ENCODE data around the gene CEP55.
A peak's percentile ranks its signal among the peaks of the same experiment; 100 is the strongest.

Gene CEP55

DNA sequence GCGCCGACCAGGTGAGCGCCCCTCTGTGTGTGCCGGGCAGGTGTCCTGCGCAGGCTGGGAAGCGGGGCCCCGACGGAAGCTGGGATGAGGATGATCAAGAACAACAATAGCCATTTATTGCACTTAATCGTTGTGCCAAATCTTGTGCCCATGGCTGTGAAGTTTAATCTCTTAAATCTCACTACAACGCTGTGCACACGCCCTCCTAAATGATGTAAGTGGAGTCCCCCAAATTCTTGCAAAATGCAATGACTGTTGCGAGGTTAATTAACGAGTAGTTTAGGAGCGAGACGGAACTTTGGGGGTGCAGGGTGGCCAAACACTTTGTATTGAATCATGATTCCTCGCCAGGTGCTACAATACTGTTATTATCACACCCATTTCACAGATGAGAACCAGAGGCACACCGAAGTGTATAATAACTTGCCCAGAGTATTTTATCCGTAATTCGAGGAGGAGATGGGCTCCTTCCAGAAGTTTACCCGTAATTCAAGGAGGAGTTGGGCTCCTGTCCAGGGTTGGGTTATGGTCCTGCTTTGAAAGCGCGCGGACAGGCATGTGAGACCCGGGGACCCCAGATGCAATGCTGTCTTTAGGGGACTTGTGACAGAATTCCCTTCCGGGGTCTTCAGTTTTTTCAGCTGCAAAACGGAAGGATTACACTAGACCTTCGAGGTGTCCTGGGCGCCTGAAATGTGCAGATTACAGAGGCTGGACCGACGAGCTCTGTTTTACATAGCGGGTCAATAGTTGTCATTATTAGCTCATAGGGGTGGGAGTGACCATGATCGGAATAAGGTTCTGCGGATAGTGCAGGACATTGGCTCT is 71.1 kb downstream of the CEP55 start:
- no peak for DNase-seq

- no peak for DNase-seq
These were observed 71.6 kb downstream of the CEP55 start for GRCh38 chr10:93568105-93568390.

GRCh38 chr10:93570383-93570782 is 74.0 kb downstream of the CEP55 start:
- no peak for DNase-seq

DNA sequence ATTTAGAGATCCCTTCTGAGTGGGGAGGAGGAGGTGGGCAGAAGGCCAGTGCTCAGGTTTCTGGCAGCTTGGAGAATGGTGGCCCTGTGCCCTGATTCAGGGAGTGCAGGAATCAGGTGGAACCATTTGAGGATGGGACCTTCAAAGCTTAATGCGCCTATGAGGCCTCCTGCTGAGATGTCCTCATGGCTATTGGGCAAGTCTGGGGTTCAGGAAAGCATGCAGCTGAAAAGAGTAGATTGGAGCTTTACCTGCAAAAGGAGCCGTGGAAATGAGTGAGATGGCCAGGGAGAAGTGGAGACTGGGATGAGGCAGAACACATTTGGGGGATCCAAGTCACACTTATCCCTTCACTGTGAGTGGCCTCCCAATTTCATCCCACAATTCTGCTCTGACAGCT is 76.2 kb downstream of the CEP55 start:
- DNase-seq, result no peak

GRCh38 chr10:93573051-93573909 is 76.9 kb downstream of the CEP55 start:
- peak; percentile 68 for DNase-seq

DNA sequence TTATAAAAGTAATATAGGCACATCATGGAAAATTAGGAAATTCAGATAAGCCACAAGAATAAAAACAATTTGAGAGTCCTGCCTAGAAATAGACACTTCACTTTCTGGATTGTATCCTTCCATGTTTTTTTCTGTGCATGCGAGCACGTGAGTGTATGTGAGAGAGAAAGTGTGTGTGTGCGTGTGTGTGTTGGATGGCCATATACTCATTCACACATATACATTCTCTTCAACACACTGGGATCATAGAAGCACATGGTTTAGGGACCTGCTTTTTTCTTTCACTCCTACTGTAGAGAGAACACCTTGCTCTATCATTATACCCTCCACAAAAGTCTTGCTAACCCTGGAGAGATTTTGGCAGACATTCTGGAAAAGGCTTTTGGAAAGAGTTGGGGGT is 77.5 kb downstream of the CEP55 start:
- no peak for DNase-seq

DNA sequence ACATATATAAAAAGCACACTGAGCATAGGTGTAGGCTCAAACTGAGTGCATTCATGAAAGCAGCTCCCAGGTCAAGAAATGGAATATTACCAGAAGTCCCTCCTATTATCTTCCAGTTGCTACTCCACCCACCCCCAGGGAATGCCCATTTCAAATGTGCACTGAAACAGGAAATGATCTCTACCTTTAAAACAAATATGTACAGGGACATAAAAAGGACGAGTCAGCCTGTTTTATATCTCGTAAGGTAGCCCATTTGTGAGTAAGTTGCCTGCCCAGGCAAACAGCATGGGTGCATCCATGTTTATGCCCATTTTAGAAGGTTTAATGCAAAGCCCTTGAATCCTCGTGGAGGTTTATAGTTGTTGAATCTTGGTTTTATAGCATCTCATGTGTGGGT is 80.5 kb downstream of the CEP55 start:
- DNase-seq, result no peak

DNA sequence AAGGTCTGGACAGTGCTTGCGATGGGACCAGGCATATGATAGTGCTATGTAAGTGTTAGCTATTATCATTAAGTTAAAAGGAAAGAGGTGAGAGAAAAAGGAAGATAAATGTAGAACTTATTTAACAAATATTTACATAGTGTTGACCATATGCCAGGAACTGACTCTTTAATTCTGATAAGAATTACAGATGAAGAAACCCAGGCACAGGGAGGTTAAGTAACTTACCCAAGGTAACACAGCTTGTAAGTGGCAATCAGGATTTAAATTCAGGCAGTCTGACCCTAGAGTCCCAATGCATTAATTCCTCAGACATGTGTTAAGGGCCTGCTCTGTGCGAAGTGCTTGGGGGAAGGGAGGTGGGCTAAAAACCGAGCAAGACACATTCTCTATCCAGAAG is 81.2 kb downstream of the CEP55 start:
- no peak for DNase-seq
